Measurements from ENCODE around the gene SLC25A45.
"Not testable (repeated sequence)": the region's sequence is repeated elsewhere in the genome, so short reads cannot be mapped to it uniquely, and the experiment has no call there.

SLC25A45 gene

GRCh38 chr11:65355776-65356393 lies 26.6 kb downstream of the SLC25A45 start:
- DNase-seq = no peak

GRCh38 chr11:65355013-65355775 lies 27.3 kb downstream of the SLC25A45 start:
- peak; percentile 61 for DNase-seq

- DNase-seq = peak; percentile 98
These were observed 28.0 kb downstream of the SLC25A45 start, which contains the start of gene TIGD3 for GRCh38 chr11:65354265-65355012. Gene TIGD3 (plus strand): TSS chr11:65354751. CDS start chr11:65355809, 1,058 bp downstream.

DNA sequence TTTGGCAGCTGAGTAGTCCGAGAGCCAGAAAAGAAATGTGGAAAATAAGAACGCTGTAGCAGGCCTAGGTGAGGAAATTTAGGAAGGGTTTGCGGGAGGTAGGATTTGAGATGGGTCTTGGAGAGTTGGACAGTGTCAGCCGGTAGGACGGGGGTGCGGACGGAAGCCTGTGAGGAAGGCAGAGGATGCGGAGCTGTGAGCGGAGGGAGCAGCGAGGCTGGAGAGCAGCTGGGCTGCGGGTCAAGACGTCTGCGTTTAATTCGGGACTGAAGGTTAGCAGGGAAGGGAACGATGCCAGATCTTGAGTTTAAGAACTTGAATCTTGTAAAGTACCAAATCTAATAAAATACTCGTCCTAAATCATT lies 28.6 kb downstream of the SLC25A45 start:
- no peak for DNase-seq

DNA sequence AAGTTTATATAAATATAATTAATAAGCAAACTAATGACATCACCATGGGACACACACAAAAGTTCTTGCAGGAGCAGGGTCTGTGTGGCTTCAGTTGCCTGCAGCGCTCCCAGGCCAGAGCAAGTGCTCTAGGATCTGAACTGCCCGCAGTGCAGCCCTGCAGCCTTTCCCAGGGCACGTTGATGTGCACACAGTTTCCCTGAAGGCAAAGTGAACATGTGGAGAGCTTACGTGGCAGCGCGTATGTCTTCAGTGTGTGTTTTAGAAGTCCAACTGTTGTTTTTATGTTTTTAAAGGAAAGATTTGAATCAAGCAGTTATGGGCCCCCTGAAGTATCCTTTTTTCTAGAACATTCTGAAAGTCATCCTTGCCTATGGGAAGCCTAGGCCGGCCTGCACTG lies 29.1 kb downstream of the SLC25A45 start:
- DNase-seq = no peak

DNA sequence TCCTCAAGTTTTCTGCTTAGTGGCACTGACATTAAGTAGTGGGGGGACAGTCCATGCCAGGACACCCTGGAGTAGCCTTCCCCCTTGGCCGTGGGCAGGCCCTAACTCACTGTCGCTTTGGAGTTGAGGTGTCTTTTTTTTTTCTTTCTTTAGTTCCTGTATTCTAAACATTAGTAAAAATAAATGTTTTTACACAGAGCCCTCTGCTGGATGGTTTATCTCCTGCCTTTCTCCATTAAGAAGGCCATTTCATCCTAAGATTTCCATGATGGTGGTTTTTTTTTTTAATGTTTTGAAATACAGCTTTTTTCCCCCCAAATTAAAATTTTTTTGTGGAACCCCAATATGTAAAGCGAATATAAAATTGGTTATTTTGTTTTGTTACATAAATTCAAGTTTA lies 29.7 kb downstream of the SLC25A45 start:
- DNase-seq = no peak

GRCh38 chr11:65351511-65351910 lies 30.9 kb downstream of the SLC25A45 start:
- no peak for DNase-seq

- no peak for DNase-seq
These were observed 40.6 kb downstream of the SLC25A45 start for GRCh38 chr11:65341856-65342255.

- no peak for DNase-seq
These were observed 42.2 kb downstream of the SLC25A45 start for GRCh38 chr11:65340226-65340625.

- DNase-seq = no peak
These were observed 43.8 kb downstream of the SLC25A45 start for GRCh38 chr11:65338676-65339075.

GRCh38 chr11:65334696-65335295 lies 47.6 kb downstream of the SLC25A45 start:
- no peak for DNase-seq

DNA sequence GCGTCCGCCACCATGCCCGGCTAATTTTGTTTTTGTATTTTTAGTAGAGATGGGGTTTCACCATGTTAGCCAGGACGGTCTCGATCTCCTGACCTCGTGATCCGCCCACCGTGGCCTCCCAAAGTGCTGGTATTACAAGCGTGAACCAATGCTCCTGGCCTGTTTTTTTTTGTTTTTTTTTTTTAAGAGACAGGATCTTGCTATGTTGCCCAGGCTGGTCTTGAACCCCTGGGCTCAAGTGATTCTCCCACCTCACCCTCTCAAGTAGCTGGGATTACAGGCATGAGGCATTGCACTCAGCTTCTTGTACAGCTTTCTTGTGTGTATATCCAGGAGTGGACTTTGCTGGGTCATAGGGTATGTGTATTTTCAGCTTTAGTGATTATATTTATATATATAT lies 49.9 kb downstream of the SLC25A45 start:
- not testable (repeated sequence) for DNase-seq

- DNase-seq = no peak
These were observed 51.9 kb downstream of the SLC25A45 start for GRCh38 chr11:65330544-65330943.

- peak; percentile 82 for DNase-seq
These were observed 52.5 kb downstream of the SLC25A45 start for GRCh38 chr11:65329944-65330403.

DNA sequence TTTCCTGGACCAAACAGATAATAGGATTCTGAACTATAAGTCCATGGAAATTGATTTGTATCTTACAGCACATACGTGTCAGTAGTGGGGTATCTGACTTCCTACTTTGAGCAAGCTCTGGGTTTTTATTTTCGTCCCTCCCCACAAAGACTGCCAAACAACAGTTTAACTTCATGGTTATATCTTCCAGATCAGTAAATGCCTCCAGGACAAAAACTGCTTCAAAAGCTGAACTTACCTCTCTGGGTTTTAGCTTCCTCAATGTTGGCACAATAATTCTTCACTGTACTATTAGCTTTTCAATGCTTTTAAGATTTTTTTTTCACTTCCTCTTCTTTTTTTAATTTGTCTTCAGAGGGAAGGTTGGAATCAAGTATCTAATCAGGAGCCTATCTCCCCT lies 53.0 kb downstream of the SLC25A45 start:
- DNase-seq = no peak

DNA sequence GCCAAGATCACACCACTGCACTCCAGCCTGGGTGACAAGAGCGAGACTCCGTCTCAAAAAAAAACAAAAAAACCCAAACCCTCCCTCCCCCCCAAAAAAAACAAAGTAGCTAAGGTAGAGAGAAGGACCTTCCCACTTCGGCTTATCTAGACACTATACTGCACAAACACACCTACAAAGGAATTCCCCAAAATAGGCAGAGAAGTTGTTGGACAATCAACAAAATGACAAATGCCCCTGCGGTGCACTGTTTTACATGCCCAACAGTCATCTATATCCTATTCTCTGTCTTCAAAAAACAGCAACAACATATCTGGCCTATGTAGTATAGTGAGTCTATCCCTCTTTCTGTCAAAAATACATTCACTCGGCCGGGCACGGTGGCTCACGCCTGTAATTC lies 55.4 kb downstream of the SLC25A45 start:
- no peak for DNase-seq

- no peak for DNase-seq
These were observed 57.0 kb downstream of the SLC25A45 start for GRCh38 chr11:65325435-65325834.
